Activated CD8-positive, alpha-beta memory T cell treated with anti-CD3 and anti-CD28 coated beads, Interleukin-2, amount 50 U/mL, for 48 hours (primary cell): ENCODE data around the gene VPS8.

Experiments
- DNase-seq: peaks from one replicate; pipeline ENCODE4 v3.0.0-alpha.2; 2020

VPS8 gene

GRCh38 chr3:185062191-185062590 is 250.2 kb downstream of the VPS8 start:
- DNase-seq, result no peak

DNA sequence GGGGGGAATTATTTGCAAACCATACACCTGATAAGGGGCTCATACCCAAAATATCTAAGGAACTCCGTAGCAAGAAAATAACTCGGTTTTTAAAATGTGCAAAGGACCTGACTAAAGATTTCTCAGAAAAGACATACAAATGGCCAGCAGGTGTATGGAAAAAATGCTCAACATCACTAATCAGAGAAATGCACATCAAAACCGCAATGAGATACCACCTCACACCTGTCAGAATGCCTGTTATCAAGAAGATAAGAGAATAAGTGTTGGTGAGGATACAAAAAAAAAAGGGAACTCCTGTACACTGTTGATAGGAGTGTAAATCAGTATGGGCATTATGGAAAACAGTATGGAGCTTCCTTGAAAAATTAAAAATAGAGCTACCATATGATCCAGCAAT is 251.5 kb downstream of the VPS8 start:
- DNase-seq, result no peak

- no peak for DNase-seq
These were observed 253.1 kb downstream of the VPS8 start for GRCh38 chr3:185065059-185065458.

DNA sequence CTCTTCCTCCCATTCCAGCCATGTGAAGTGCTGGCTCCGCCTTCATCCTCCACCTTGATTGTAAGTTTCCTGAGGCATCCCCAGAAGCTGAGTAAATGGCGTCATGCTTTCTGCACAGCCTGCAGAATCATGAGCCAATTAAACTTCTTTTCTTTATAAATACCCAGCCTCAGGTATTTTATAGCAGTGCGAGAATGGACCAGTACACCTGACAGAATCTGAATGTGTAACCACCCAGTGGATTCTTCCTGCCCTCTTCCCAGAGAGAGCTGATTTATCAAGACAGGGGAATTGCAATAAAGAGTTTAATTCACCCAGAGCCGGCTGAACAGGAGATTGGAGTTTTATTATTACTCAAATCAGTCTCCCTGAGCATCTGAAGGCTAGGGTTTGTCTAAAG is 254.3 kb downstream of the VPS8 start:
- DNase-seq, result no peak

- no peak for DNase-seq
These were observed 255.2 kb downstream of the VPS8 start for GRCh38 chr3:185067173-185067572.

DNA sequence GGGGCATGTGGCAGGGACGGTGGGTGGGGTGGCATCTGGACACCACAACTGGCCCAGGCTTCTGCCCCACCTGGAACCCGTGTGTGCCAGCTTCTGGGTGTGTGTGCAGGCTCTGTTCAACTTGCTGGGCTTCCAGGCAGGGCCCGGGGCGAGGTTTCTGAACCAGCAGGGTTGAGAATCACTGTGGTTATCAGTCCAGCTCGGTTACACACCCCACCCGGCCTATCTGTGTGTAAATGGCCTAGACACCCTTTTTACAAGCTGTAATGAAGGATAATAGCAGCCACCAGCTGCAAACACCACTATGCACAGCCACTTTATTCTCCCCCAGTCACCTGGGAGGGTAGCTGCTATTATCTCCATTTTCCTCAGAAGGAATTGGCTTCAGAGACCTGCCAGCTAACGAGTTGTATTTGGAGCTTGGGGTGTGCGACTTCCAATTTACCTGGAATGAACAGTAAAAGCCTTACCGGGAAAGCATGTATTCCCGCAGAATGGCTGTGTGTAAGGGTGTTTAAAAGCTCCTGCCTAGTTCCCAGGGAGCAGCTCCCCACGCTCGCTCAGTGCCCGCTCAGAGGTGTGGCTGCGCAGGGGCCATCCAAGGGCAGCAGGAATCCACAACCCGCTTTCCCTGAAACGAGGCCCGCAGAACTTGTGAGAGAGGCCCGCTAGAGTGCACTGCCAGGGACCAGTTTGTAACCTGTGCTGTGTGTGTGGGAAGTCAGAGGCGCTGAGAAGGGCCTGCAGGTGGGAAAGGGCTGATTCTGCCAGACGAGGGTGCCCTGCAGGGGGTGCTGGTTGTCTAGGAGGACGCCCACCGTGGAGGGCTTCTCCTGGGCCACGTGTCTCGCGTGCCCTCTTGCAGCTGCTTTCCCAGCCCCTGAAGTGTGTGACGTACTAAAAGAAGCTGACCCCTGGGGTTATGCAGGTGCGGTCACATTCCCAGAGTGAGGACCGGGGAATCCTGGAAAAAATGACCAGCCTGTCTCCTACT is 257.4 kb downstream of the VPS8 start:
- DNase-seq, result no peak

DNA sequence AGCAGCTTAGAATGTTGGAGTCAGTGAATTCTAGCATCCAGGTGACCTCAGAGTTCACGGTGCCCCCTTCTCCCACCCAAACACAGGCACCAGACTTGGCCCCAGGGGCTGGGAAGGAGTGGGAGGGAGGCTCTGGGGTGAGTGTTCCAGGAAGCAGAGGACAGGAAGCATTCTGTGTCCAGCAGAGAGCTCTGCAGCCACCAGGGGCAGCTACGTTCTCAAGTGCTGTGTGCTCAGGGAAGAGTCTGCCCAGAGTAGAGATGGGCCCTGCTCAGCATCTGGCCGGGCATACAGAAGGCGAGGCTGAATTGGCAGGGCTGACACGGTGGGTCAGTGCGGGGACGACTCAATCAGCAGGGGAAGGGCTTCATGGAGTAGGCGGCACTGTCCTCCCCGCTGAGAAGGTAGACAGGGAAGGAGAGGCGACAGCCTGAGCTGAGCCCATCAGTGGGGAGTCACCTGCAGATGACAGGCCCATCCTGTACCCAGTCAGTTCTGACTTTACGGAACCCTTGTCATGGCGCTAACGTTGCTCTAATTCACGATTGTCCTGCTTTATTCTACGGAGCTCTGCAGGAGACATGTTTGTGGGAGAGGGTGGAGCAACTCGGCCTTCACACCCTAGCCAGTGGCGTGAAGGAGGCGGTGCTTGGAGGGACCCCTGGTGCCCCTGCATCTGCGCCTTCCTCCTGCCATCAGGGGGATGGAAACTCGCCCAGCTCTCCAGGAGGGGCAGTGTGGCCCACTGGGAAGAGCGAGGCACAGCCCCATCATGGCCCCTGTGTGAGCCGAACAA is 258.7 kb downstream of the VPS8 start:
- no peak for DNase-seq

DNA sequence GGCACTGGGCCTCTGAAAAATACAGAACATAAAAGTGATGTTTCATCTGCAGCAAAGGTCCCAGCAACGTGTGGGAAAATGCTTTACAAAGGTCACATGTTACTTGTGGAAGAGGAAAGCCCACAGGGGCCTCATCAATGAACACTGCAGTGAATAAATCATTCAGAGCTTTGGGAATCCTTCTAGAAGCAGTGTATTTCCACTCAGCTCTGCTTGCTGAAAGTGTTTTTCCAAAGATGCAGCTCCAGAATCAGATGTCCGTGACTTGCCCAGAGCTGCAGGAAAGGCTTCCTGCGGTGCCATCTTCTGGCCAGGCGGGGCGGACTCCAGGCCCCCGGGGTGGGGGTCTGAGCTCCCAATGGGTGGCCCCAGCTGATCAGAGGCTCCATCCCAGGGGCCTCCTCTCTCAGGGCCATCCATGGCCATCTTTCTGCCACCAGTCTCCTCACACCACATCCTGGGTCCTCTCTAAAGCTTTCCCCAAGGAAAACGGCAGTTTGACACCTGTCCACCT is 259.4 kb downstream of the VPS8 start:
- DNase-seq, result no peak

GRCh38 chr3:185075547-185075946 is 263.6 kb downstream of the VPS8 start:
- no peak for DNase-seq

GRCh38 chr3:185076219-185076618 is 264.3 kb downstream of the VPS8 start:
- DNase-seq, result no peak

GRCh38 chr3:185079625-185080024 is 267.7 kb downstream of the VPS8 start:
- DNase-seq, result no peak

DNA sequence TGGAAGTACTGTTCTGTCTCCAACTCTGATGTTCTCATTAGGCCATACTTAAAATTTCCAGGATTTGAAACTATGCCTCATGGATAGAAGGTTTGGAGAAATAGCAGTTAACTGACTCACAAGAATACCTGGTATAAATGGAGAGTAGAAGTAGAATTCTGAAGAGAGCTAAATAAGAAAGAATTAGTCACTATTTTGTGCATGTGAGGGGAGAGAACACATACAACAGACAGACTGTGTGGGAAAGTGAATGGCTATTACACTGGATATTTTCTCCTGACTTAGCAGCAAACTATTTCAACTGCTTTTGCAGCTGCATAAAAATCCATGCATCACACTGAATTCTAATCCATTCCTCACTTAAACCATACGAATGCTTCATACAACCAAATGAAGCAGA is 269.6 kb downstream of the VPS8 start:
- no peak for DNase-seq

GRCh38 chr3:185082149-185082548 is 270.2 kb downstream of the VPS8 start:
- no peak for DNase-seq

DNA sequence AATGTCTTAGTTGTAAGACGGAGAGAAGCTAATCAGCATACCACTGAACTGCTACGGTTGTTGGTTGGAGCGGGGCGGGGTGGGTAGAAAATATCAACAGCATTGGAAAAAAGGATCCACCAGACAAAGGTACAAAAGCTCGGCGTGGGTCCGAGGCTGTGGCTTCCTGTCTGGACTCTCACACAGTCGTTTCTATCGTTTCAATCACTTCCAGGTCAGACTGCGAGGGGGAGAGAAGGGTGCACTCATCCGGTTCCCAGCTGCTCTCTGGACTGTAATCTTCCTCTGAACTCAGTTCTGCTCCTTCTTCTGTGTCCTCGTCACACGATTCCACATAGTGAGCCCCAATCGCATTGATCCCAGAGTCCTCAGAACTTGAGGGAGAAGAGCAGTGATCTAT is 270.9 kb downstream of the VPS8 start:
- no peak for DNase-seq

DNA sequence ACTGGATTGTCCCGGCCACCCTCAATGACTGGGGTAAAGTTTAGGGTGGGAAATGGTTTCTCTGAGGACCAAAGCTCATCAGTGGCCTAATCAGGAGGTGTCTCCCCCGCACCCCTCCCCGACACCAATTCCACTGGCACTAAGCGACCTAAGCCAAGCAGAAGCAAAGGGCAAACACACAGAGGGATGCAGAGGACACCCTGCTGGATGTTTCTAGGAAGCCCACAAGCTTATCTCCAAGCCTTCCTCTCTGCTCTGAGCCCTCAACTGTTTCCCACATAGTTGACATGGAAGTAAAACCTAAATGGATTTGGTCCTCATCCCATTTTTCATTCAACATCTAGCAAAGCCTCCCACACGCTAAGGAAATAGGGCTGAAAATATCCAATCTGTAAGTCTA is 272.4 kb downstream of the VPS8 start:
- DNase-seq, result no peak

- no peak for DNase-seq
These were observed 272.9 kb downstream of the VPS8 start for GRCh38 chr3:185084901-185085300.

DNA sequence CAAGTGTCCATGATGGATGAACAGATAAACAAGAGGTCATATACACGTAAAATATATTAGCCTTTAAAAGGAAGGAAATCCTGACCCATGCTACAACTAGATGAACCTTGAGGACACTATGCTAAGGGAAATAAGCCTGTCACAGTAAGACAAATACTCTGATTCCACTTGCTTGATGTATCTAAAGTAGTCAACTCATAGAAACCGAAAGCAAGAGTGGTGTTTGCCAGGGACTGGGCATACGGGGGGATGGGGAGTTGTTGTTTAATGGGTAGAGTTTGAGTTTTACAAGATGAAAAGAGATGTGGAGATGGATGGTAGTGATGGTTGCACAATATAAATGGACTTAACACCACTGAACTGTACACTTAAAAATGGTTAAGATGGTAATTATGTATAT is 275.5 kb downstream of the VPS8 start:
- no peak for DNase-seq

- no peak for DNase-seq
These were observed 277.4 kb downstream of the VPS8 start for GRCh38 chr3:185089343-185089742.

- DNase-seq, result no peak
These were observed 277.8 kb downstream of the VPS8 start for GRCh38 chr3:185089751-185090150.

DNA sequence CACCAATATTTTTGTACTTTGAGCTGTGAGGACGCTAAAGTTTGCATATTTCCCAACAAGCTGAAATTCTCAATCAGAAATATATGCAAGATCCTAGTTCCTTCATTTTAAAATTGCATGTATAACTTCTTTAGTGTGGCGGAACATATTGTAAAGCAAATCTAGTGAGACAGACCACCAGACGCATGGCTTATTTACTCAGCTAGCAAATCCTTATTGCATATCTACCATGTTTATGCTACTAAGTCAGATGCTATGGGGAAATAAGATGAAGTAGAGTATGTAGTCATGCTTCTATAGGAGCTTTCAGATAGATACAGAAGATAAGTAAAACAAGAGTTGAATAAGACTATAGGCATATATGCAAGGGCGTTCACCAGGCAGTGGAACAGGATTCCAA is 278.8 kb downstream of the VPS8 start:
- no peak for DNase-seq

- no peak for DNase-seq
These were observed 281.1 kb downstream of the VPS8 start for GRCh38 chr3:185093116-185093515.

DNA sequence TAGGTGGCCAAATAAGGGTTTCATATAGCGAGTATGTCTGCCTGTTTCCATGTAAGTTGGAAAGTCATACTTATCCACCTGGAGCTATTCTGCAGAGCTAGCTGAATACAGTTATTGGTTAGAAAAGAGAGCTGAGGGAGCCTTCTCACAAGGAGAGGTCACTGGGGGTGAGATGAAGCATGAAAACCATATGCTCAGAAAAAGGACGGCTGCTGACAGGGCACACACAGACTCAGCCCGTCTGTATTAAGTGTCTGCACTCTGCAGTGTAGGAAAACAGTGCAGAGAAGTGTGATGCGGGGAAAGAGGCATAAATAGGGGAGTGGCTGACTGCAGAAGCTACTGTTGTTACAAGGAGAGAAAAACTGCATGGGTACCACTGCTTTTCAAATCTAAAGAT is 282.7 kb downstream of the VPS8 start:
- no peak for DNase-seq
